Stimulated activated CD8-positive, alpha-beta memory T cell treated with anti-CD3 and anti-CD28 coated beads, Interleukin-7, amount 100 ng/mL, for 48 hours (primary cell): Measurements from ENCODE around the gene PLA2R1.
"Not testable (repeated sequence)": the region's sequence is repeated elsewhere in the genome, so short reads cannot be mapped to it uniquely, and the experiment has no call there.

Experiments used
- DNase-seq, 2 donors: peaks; one replicate each; pipeline ENCODE4 v3.0.0-alpha.2; 2020; ENCODE audit warnings: low read depth in 1 of 2; ENCODE audit errors: extremely low read depth in 1 of 2

PLA2R1 gene

GRCh38 chr2:160063879-160064612 is 1.6 kb upstream of the PLA2R1 start:
- no peak for DNase-seq

- no peak for DNase-seq
Observed at GRCh38 chr2:160063271-160063670, 856 bp upstream of the PLA2R1 start.

DNA sequence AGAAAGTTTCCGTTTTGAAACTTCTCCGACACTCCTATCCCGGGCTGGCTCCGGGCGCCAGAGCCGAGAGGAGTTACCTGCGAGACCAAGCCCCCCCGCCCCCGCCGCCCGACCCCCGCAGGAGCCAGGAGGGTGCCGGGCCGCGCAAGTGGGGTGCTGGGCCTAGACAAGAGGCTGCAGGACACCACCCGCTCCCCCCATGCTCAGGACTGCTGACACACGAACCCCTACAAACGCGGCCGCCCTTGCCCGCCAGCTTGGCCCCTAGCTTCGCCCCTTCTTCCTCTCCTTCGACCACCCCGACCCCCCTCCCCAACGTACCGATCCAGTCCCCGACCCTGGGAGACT is 497 bp downstream of the PLA2R1 start:
- DNase-seq = no peak

DNA sequence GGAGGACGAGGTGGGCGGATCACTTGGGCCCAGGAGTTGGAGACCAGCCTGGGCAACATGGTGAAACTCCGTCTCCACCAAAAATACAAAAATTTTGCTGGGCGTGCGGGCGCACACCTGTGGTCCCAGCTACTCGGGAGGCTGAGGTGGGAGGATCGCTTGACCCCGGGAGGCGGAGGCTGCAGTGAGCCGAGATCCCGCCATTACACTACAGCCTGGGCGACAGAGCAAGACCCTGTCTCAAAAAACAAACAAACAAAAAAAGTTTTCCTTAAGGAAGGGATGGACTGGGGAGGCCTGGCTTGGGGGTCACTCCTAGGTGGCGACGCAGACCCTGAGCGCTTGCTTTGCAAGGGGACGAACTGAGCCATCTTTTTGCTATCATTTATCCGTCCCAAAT is 882 bp downstream of the PLA2R1 start:
- no peak for DNase-seq

- DNase-seq = no peak
Observed at GRCh38 chr2:160060297-160060696, 2.1 kb downstream of the PLA2R1 start.

DNA sequence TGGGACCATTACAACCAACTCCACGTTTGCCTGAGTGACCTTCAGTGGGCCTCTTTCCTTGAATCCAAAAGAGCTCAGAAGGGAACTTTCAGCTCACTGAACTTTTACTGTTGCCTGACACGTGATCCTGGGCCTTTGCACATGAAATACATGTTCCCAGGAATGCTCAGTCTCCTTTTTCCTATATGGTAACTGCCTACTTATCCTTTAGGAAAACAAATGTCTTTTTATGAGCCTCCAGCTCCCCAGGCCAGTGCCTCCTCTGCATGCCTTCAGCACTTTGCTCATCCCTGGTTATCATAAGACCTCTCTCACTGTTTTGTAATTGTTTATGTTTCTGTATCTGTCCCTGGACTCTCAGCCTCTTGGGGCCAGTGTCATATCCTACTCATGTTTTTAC is 5.1 kb downstream of the PLA2R1 start:
- DNase-seq = no peak

DNA sequence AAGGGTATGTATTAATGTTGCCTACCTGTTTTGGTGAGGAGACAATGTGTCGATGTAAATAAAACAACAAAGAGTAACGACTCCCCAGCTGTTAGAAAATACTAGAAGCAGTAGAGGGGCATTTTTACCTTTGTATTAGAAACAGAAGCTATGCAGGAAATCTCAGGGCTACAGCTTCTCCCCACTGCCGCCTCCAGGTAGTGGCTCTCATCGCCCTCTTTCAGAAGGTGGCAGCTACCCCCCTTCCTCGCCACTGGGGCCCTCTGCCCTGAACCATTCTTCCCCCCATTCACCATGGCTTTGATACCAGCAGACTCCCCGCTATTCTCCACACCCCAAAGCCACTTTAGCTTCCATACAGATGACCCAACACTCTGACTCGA is 6.7 kb downstream of the PLA2R1 start:
- no peak for DNase-seq

DNA sequence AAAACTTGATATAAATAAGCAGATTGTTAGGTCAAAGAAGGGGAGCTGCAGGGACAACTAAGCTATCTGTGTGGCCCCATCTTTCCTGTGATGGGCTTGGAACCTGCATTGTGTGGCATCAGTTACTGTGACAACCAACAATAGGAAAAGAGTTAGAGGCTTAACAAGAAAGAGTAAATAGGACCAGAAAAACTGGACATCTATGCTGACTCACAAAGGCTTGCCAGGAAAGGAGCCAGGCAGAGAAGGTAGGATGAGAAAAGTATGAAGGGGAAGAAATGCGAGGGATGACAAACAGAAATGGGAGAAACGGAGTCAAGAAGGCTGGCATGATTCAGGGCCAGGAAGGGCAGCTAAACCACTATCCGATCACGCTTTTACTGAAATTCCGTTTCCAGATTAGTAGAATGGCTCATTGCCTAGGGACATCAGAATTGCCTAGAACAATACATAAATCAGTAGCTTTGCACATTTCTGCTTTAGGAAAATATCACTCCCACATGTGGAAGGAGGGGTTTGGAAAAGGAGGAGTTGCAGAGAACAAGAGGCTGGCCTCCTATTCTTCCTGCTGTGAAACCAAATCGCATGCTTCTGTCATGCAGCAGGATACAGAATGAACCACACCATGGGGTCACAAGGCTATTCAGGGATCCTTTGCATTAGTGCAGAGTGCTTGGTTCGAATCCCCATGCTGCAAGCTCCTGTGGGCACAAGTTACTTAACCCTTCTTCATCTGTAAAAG is 7.3 kb downstream of the PLA2R1 start:
- DNase-seq = no peak

GRCh38 chr2:160053946-160054345 is 8.5 kb downstream of the PLA2R1 start:
- no peak for DNase-seq

- no peak for DNase-seq
Observed at GRCh38 chr2:160052531-160052930, 9.9 kb downstream of the PLA2R1 start.

- no peak for DNase-seq
Observed at GRCh38 chr2:160051371-160051800, 11.0 kb downstream of the PLA2R1 start.

GRCh38 chr2:160050147-160050546 is 12.3 kb downstream of the PLA2R1 start:
- no peak for DNase-seq

- no peak for DNase-seq
Observed at GRCh38 chr2:160045703-160046210, 16.7 kb downstream of the PLA2R1 start.

DNA sequence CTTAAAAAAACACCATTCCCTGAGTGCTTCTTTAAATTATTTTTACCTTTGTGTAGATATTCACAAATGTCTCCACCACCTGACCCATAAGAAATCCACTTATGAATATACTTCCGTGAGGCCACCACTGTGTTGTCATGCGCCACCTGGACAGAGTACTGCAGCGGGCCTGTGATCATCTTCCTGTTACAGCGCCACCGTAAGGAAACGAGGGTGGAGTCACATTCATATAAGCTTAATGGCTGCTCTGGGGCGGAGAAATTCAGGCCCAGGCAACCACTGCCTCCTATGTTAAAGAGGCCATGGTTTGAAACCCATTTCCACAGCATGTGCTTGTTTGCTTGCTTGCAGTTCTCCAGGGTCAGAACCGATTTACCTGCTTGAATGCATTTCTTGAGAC is 17.7 kb downstream of the PLA2R1 start:
- no peak for DNase-seq

- no peak for DNase-seq
Observed at GRCh38 chr2:160043265-160043664, 19.1 kb downstream of the PLA2R1 start.

- peak in 1 of 2 donors; percentile 29 for DNase-seq
Observed at GRCh38 chr2:160042054-160042453, 20.4 kb downstream of the PLA2R1 start.

GRCh38 chr2:160041091-160041490 is 21.3 kb downstream of the PLA2R1 start:
- no peak for DNase-seq

- DNase-seq = no peak
Observed at GRCh38 chr2:160039166-160039903, 23.1 kb downstream of the PLA2R1 start.

GRCh38 chr2:160038662-160039061 is 23.8 kb downstream of the PLA2R1 start:
- DNase-seq = not testable (repeated sequence)

- no peak for DNase-seq
Observed at GRCh38 chr2:160036736-160037135, 25.7 kb downstream of the PLA2R1 start.

GRCh38 chr2:160035125-160035524 is 27.3 kb downstream of the PLA2R1 start:
- DNase-seq = no peak

DNA sequence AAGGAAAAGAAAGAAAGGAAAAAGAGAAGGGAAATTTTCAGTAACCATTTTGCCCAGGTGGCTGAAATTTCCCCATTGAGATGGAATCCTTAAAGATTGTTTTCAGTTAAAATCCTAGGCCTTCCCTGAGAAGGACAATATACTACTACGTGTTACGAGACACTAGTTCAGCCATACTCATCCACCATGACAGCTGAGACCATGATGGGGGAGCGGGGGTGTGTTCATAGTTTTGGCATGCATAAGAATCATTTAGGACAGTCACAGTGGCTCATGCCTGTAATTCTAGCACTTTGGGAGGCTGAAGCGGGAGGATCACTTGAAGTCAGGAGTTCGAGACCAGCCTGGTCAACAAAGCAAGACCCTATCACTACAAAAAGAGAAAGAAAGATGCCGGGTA is 28.0 kb downstream of the PLA2R1 start:
- no peak for DNase-seq
